GM12873 (cell line): ENCODE measurements around the gene ACCSL.

ENCODE experiments used
- CTCF ChIP-seq: IDR thresholded peaks from 2 replicates; pipeline ENCODE4 v1.5.1; 2012; ENCODE audit warnings: low read depth, mild to moderate bottlenecking, moderate library complexity, low read length, control low read depth; ENCODE audit not compliant: insufficient read depth; ENCODE audit errors: missing control alignments

ACCSL gene

GRCh38 chr11:44065161-44065661, 17.4 kb downstream of the ACCSL start:
- TF ChIP-seq CTCF: no peak

GRCh38 chr11:44065841-44066731, 18.3 kb downstream of the ACCSL start, which contains the start of gene ACCS:
Gene ACCS, plus strand, starts transcription at chr11:44066270. Its CDS starts 1,358 bp downstream, at chr11:44067628.
- peak; percentile 82 for TF ChIP-seq CTCF

GRCh38 chr11:44066732-44067141, 19.0 kb downstream of the ACCSL start:
- no peak for TF ChIP-seq CTCF

GRCh38 chr11:44067266-44067665, 19.5 kb downstream of the ACCSL start:
- TF ChIP-seq CTCF: no peak

- no peak for TF ChIP-seq CTCF
Measured at GRCh38 chr11:44068180-44068579, 20.4 kb downstream of the ACCSL start.

GRCh38 chr11:44071157-44071556, 23.4 kb downstream of the ACCSL start:
- no peak for TF ChIP-seq CTCF

GRCh38 chr11:44072757-44073658, 25.2 kb downstream of the ACCSL start:
- no peak for TF ChIP-seq CTCF
